GM21737 (cell line): ENCODE data around the gene IFRD2.
A peak's percentile ranks its signal among the peaks of the same experiment; 100 is the strongest.

Source experiments
- ATAC-seq: cut with Tn5 transposase; IDR thresholded peaks from one replicate; pipeline ENCODE4 v1.9.1; 2021; ENCODE audit warnings: mild to moderate bottlenecking, moderate library complexity; ENCODE audit not compliant: unreplicated experiment

Gene IFRD2

GRCh38 chr3:50302095-50303012, 10.1 kb upstream of the IFRD2 start:
- no peak for ATAC-seq

GRCh38 chr3:50300681-50301254, 8.5 kb upstream of the IFRD2 start:
- no peak for ATAC-seq

- ATAC-seq: no peak
Measured at GRCh38 chr3:50299929-50300680, 7.9 kb upstream of the IFRD2 start.

- no peak for ATAC-seq
Measured at GRCh38 chr3:50299638-50299928, 7.4 kb upstream of the IFRD2 start.

GRCh38 chr3:50298836-50299637, 6.8 kb upstream of the IFRD2 start, which contains the start of the genes HYAL3 and NAA80:
HYAL3 (minus strand) TSS chr3:50299405; CDS start chr3:50295602, 3,803 bp downstream.
NAA80 (minus strand) TSS chr3:50299405; CDS start chr3:50297463, 1,942 bp downstream.
- ATAC-seq: peak; percentile 81

GRCh38 chr3:50297896-50298725, 5.9 kb upstream of the IFRD2 start:
- ATAC-seq: no peak

- ATAC-seq: no peak
Measured at GRCh38 chr3:50297384-50297775, 5.2 kb upstream of the IFRD2 start.

- ATAC-seq: no peak
Measured at GRCh38 chr3:50296721-50297383, 4.6 kb upstream of the IFRD2 start.

GRCh38 chr3:50295553-50296431, 3.6 kb upstream of the IFRD2 start:
- no peak for ATAC-seq

GRCh38 chr3:50294492-50295403, 2.5 kb upstream of the IFRD2 start:
- no peak for ATAC-seq

GRCh38 chr3:50294089-50294488, 1.9 kb upstream of the IFRD2 start:
- ATAC-seq: no peak

GRCh38 chr3:50293079-50293801, 1.0 kb upstream of the IFRD2 start:
- no peak for ATAC-seq

GRCh38 chr3:50290161-50290641, 2.0 kb downstream of the IFRD2 start:
- no peak for ATAC-seq

- ATAC-seq: no peak
Measured at GRCh38 chr3:50289130-50289529, 3.1 kb downstream of the IFRD2 start.

- no peak for ATAC-seq
Measured at GRCh38 chr3:50288387-50289007, 3.7 kb downstream of the IFRD2 start.

GRCh38 chr3:50287262-50287661, 5.0 kb downstream of the IFRD2 start:
- no peak for ATAC-seq
